Kidney (tissue), 14 donors: ENCODE results near the gene TRERF1. TPM values are rescaled to one million over a fixed set of nuclear protein-coding genes. Genes with fewer than 3 reads are reported as not detected.
"Not testable (repeated sequence)": the region's sequence is repeated elsewhere in the genome, so short reads cannot be mapped to it uniquely, and the experiment has no call there.

Experiments
- DNase-seq, 5 donors: peaks; one replicate each; pipeline ENCODE4 v3.0.0-alpha.2; 2013 to 2020
- FAIRE-seq: peaks from 2 replicates; lab custom pipeline; 2012; peaks lifted over from hg19 to GRCh38; lab: Jason Lieb, UNC
- H3K27ac ChIP-seq, 2 donors: one replicate each; pipeline ENCODE4 v1.7.0; 2013; ENCODE audit warnings: low read depth in 2 of 2, low read length in 2 of 2, inconsistent platforms in 1 of 2
- H3K27me3 ChIP-seq: one replicate; pipeline ENCODE4 v1.7.1; 2013; ENCODE audit warnings: low read length, inconsistent platforms; ENCODE audit not compliant: control insufficient read depth, insufficient read depth
- H3K36me3 ChIP-seq, 3 donors: one replicate each; pipeline versions ENCODE4 v1.7.0 to v1.7.1; 2013; ENCODE audit warnings: low read length in 3 of 3, control low read depth in 1 of 3, inconsistent platforms in 1 of 3; ENCODE audit not compliant: insufficient read depth in 3 of 3, control insufficient read depth in 2 of 3
- H3K4me1 ChIP-seq, 3 donors: one replicate each; pipeline versions ENCODE4 v1.7.0 to v1.7.1; 2013; ENCODE audit warnings: low read length in 3 of 3, inconsistent platforms in 1 of 3, low read depth in 1 of 3; ENCODE audit not compliant: control insufficient read depth in 2 of 3, insufficient read depth in 2 of 3
- H3K4me3 ChIP-seq, 3 donors: one replicate each; pipeline versions ENCODE4 v1.7.0 to v1.8.1; 2013; ENCODE audit warnings: low read length in 3 of 3, control low read depth in 1 of 3, inconsistent platforms in 1 of 3
- H3K9ac ChIP-seq, 3 donors: one replicate each; pipeline versions ENCODE4 v1.7.0 to v1.7.1; 2013; ENCODE audit warnings: low read length in 3 of 3, control low read depth in 1 of 3, inconsistent platforms in 1 of 3
- H3K9me3 ChIP-seq, 3 donors: one replicate each; pipeline versions ENCODE4 v1.7.0 to v1.7.1; 2013; ENCODE audit warnings: low read length in 3 of 3, control low read depth in 1 of 3, inconsistent platforms in 1 of 3; ENCODE audit not compliant: control insufficient read depth in 2 of 3, insufficient read depth in 1 of 3
- CTCF ChIP-seq: IDR thresholded peaks from 3 replicates; pipeline ENCODE4 v1.5.1; 2012; ENCODE audit warnings: mild to moderate bottlenecking, moderate library complexity, borderline replicate concordance; ENCODE audit not compliant: insufficient read depth; ENCODE audit errors: extremely low read depth
- intact Hi-C: fragments of 100-400 bp; cut with DNase I; formaldehyde crosslinking; loops from one replicate; pipeline ENCODE4 v1.11.1; 2022
- polyA plus RNA-seq: library from polyadenylated mRNA; stranded (reverse); fragments of 350-450 nt; fragmentation: Illumina TruSeq; extraction: RNeasy Lipid Tissue Mini Kit (QIAGEN cat#74804); gene quantifications from one replicate; pipeline ENCODE4 v1.2.3, GENCODE V29; 2014; ENCODE audit warnings: low read depth, low replicate concordance; ENCODE audit not compliant: insufficient read depth
- total RNA-seq: library from RNA; stranded (reverse); fragmentation: NEBNext Ultra II Directional; extraction: Animal tissue kit (Norgen Biotek cat#: 25700); gene quantifications from one replicate; pipeline ENCODE4 v1.2.1, GENCODE V29; 2021
- donor health status: control.
- donor health status: control.
- donor health status: control.
- donor health status: control.
- donor health status: control.
- donor health status: DM: yes; HTN: yes; CAD: no.
- donor health status: Normal renal cell carcinoma (clear cell type).

The TRERF1 gene
- total and polyA plus RNA-seq, 2 donors from 2014 or later: 1.5 to 8.4 TPM

GRCh38 chr6:42203183-42203582 lies 248.5 kb downstream of the TRERF1 start:
- DNase-seq: no peak
- intact Hi-C loops: no loop called here
- Histone ChIP-seq H3K4me3 (no peak overlapping the region), H3K9me3 (no peaks in the 10 kb centered on the region), H3K27me3 (no peaks in the 10 kb centered on the region), H3K9ac (no peak overlapping the region), H3K4me1 (peaks cover 0 to 4% (median 0%) of the 10 kb centered on the region in 3 donors), H3K27ac (no peak overlapping the region), H3K36me3 (peaks cover 2 to 7% (median 2%) of the 10 kb centered on the region in 3 donors)
- no peak for FAIRE-seq
- no peak for TF ChIP-seq CTCF

GRCh38 chr6:42202131-42202915 lies 249.4 kb downstream of the TRERF1 start:
- H3K9ac ChIP-seq, H3K27ac ChIP-seq, H3K4me1 ChIP-seq, H3K27me3 ChIP-seq, H3K9me3 ChIP-seq, H3K36me3 ChIP-seq, FAIRE-seq, intact Hi-C loops, DNase-seq, H3K4me3 ChIP-seq: not testable (repeated sequence)

- Histone ChIP-seq H3K4me3 (no peak overlapping the region), H3K9me3 (no peaks in the 10 kb centered on the region), H3K27me3 (no peaks in the 10 kb centered on the region), H3K9ac (no peak overlapping the region), H3K4me1 (peaks cover 0 to 4% (median 0%) of the 10 kb centered on the region in 3 donors), H3K27ac (no peak overlapping the region), H3K36me3 (peaks cover 0 to under 1% (median 0%) of the 10 kb centered on the region in 3 donors)
- TF ChIP-seq CTCF: no peak
- intact Hi-C loops: no loop called here
- FAIRE-seq (no peak), DNase-seq (no peak)
Measured at GRCh38 chr6:42201382-42201781, 250.3 kb downstream of the TRERF1 start.

- intact Hi-C loops: no loop called here
- Histone ChIP-seq H3K4me3 (no peak overlapping the region), H3K27me3 (no peaks in the 10 kb centered on the region), H3K4me1 (peaks cover 0 to 4% (median 0%) of the 10 kb centered on the region in 3 donors), H3K9ac (no peak overlapping the region), H3K27ac (no peak overlapping the region), H3K36me3 (no peaks in the 10 kb centered on the region), H3K9me3 (no peaks in the 10 kb centered on the region)
- FAIRE-seq (no peak), DNase-seq (no peak)
- no peak for TF ChIP-seq CTCF
Measured at GRCh38 chr6:42200035-42200434, 251.7 kb downstream of the TRERF1 start.
